Coronary artery (tissue), 2 donors: Measurements from ENCODE around the gene RNASEH2B.

Source experiments
- DNase-seq: peaks from one replicate; pipeline ENCODE4 v3.0.0-alpha.2; 2017; ENCODE audit warnings: low spot score
- H3K27ac ChIP-seq, 2 donors: fragments of 200-600 bp; sonication (generic); one replicate each; pipeline ENCODE4 v1.5.1; 2016 to 2019
- H3K4me3 ChIP-seq: fragments of 200-600 bp; sonication (generic); 2 replicates; pipeline ENCODE4 v1.5.1; 2016; ENCODE audit warnings: mild to moderate bottlenecking, moderate library complexity
- CTCF ChIP-seq: fragments of 200-600 bp; sonication (generic); IDR thresholded peaks from one replicate; pipeline ENCODE4 v1.5.1; 2019; ENCODE audit warnings: antibody characterized with exemption

RNASEH2B gene

GRCh38 chr13:51004918-51005460 is 95.4 kb downstream of the RNASEH2B start:
- DNase-seq, result no peak
- no peak overlapping the region for H3K4me3 ChIP-seq
- no peak overlapping the region for H3K27ac ChIP-seq
- TF ChIP-seq CTCF, result no peak

GRCh38 chr13:51005566-51005965 is 96.0 kb downstream of the RNASEH2B start:
- no peak for DNase-seq
- Histone ChIP-seq H3K4me3 (no peak overlapping the region), H3K27ac (peak overlapping the region; percentile 4 to 67)
- no peak for TF ChIP-seq CTCF
